Hepatocyte (in vitro differentiated cells): Measurements from ENCODE around the gene SCGB1A1. TPM values are rescaled to one million over a fixed set of nuclear protein-coding genes. Genes with fewer than 3 reads are reported as not detected.
A peak's percentile ranks its signal among the peaks of the same experiment; 100 is the strongest.

Experiments
- DNase-seq: peaks from one replicate; pipeline ENCODE4 v3.0.0-alpha.2; 2016; ENCODE audit warnings: low spot score
- H2AFZ ChIP-seq: fragments of 200-600 bp; sonication (generic); 2 replicates; pipeline ENCODE4 v1.6.0; 2016; ENCODE audit warnings: antibody characterized with exemption, mild to moderate bottlenecking
- H3K27ac ChIP-seq: fragments of 200-600 bp; sonication (generic); 2 replicates; pipeline ENCODE4 v1.5.1; 2016; ENCODE audit warnings: mild to moderate bottlenecking
- H3K27me3 ChIP-seq: fragments of 200-600 bp; sonication (generic); 2 replicates; pipeline ENCODE4 v1.6.1; 2016
- H3K36me3 ChIP-seq: fragments of 200-600 bp; sonication (generic); replicated peaks from 2 replicates; pipeline ENCODE4 v1.5.1; 2016; ENCODE audit warnings: low read depth; ENCODE audit not compliant: insufficient read depth
- H3K4me1 ChIP-seq: fragments of 200-600 bp; sonication (generic); 2 replicates; pipeline ENCODE4 v1.5.1; 2016; ENCODE audit warnings: mild to moderate bottlenecking, moderate library complexity; ENCODE audit not compliant: insufficient read depth
- H3K4me2 ChIP-seq: fragments of 200-600 bp; sonication (generic); 2 replicates; pipeline ENCODE4 v1.6.0; 2016
- H3K4me3 ChIP-seq: fragments of 200-600 bp; sonication (generic); 2 replicates; pipeline ENCODE4 v1.5.1; 2016; ENCODE audit warnings: mild to moderate bottlenecking
- H3K79me2 ChIP-seq: fragments of 200-600 bp; sonication (generic); 2 replicates; pipeline ENCODE4 v1.6.0; 2017; ENCODE audit warnings: mild to moderate bottlenecking
- H3K9me2 ChIP-seq: fragments of 200-600 bp; sonication (generic); replicated peaks from 2 replicates; pipeline ENCODE4 v1.6.0; 2017; ENCODE audit warnings: mild to moderate bottlenecking; ENCODE audit not compliant: insufficient read depth
- H3K9me3 ChIP-seq: fragments of 200-600 bp; sonication (generic); 2 replicates; pipeline ENCODE4 v1.5.1; 2016; ENCODE audit warnings: low read depth, mild to moderate bottlenecking
- H4K20me1 ChIP-seq: fragments of 200-600 bp; sonication (generic); 2 replicates; pipeline ENCODE4 v1.6.0; 2016; ENCODE audit warnings: mild to moderate bottlenecking; ENCODE audit not compliant: insufficient read depth, poor library complexity, severe bottlenecking
- EZH2 ChIP-seq: fragments of 200-600 bp; sonication (generic); IDR thresholded peaks from 2 replicates; pipeline ENCODE4 v1.6.1; 2016; ENCODE audit warnings: antibody characterized with exemption, mild to moderate bottlenecking, borderline replicate concordance
- EZH2phosphoT487 ChIP-seq: fragments of 200-600 bp; sonication (generic); IDR thresholded peaks from one replicate; pipeline ENCODE4 v1.6.1; 2018; ENCODE audit warnings: antibody characterized with exemption, mild to moderate bottlenecking, low read depth, moderate library complexity; ENCODE audit not compliant: unreplicated experiment, severe bottlenecking
- whole genome bisulfite sequencing: methylation state at CpG from one replicate; pipeline ENCODE4 v1.1.6; 2016; ENCODE audit warnings: low lambda C conversion rate; ENCODE audit errors: missing lambda C conversion rate; 5-methylcytosine and 5-hydroxymethylcytosine counted together
- polyA plus RNA-seq: library from polyadenylated mRNA; unstranded; fragments of >200 nt; fragmentation: Nextera tagmentation; extraction: Ambion mirVana; gene quantifications from 2 replicates; pipeline ENCODE4 v1.2.1, GENCODE V29; 2016
- total RNA-seq: library from RNA; depleted of rRNA; stranded (reverse); fragments of >200 nt; gene quantifications from 2 replicates; pipeline ENCODE4 v1.2.3, GENCODE V29; 2014
- TF ChIP-seq, protein P1 (sequence below): fragments of 200-600 bp; sonication (generic); IDR thresholded peaks from 2 replicates; pipeline ENCODE4 v1.5.1; 2016; ENCODE audit warnings: antibody characterized with exemption, mild to moderate bottlenecking; ENCODE audit not compliant: poor library complexity

SCGB1A1 gene
- total and polyA plus RNA-seq, 2 experiments from 2014 or later, result not detected

- Histone ChIP-seq H3K4me3 (no peak overlapping the region), H3K79me2 (no peaks in the 10 kb centered on the region), H3K9me2 (no peaks in the 10 kb centered on the region), H3K4me2 (peak overlapping the region; percentile 44), H3K4me1 (peaks cover 35% of the 10 kb centered on the region), H3K27ac (peak overlapping the region; percentile 50), H2AFZ (no peak overlapping the region), H3K27me3 (no peaks in the 10 kb centered on the region), H3K9me3 (no peaks in the 10 kb centered on the region), H3K36me3 (no peaks in the 10 kb centered on the region), H4K20me1 (no peaks in the 10 kb centered on the region)
- TF ChIP-seq EZH2 (no peak), EZH2phosphoT487 (no peak)
- TF ChIP-seq, protein P1, sequence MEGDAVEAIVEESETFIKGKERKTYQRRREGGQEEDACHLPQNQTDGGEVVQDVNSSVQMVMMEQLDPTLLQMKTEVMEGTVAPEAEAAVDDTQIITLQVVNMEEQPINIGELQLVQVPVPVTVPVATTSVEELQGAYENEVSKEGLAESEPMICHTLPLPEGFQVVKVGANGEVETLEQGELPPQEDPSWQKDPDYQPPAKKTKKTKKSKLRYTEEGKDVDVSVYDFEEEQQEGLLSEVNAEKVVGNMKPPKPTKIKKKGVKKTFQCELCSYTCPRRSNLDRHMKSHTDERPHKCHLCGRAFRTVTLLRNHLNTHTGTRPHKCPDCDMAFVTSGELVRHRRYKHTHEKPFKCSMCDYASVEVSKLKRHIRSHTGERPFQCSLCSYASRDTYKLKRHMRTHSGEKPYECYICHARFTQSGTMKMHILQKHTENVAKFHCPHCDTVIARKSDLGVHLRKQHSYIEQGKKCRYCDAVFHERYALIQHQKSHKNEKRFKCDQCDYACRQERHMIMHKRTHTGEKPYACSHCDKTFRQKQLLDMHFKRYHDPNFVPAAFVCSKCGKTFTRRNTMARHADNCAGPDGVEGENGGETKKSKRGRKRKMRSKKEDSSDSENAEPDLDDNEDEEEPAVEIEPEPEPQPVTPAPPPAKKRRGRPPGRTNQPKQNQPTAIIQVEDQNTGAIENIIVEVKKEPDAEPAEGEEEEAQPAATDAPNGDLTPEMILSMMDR, result no peak
- DNase-seq, result no peak
- WGBS, result 68% methylated on average over 11 of the region's 11 CpGs
Measured at GRCh38 chr11:62431171-62431901, 12.5 kb downstream of the SCGB1A1 start.

- Histone ChIP-seq H2AFZ (no peak overlapping the region), H3K4me1 (peaks cover 26% of the 10 kb centered on the region), H3K4me3 (no peak overlapping the region), H3K36me3 (no peaks in the 10 kb centered on the region), H3K27ac (no peak overlapping the region), H3K9me3 (no peaks in the 10 kb centered on the region), H3K4me2 (no peak overlapping the region), H3K79me2 (no peaks in the 10 kb centered on the region), H3K9me2 (no peaks in the 10 kb centered on the region), H3K27me3 (no peaks in the 10 kb centered on the region), H4K20me1 (no peaks in the 10 kb centered on the region)
- DNase-seq, result no peak
- TF ChIP-seq EZH2 (no peak), EZH2phosphoT487 (no peak)
- TF ChIP-seq, protein P1, result no peak
- WGBS, result 71% methylated on average over 9 of the region's 9 CpGs
Measured at GRCh38 chr11:62432695-62433094, 13.9 kb downstream of the SCGB1A1 start.

GRCh38 chr11:62433141-62433903 lies 14.5 kb downstream of the SCGB1A1 start:
- Histone ChIP-seq H3K79me2 (no peaks in the 10 kb centered on the region), H3K9me2 (no peaks in the 10 kb centered on the region), H3K4me2 (no peak overlapping the region), H3K4me1 (peaks cover 22% of the 10 kb centered on the region), H3K9me3 (no peaks in the 10 kb centered on the region), H3K36me3 (no peaks in the 10 kb centered on the region), H3K27me3 (no peaks in the 10 kb centered on the region), H2AFZ (no peak overlapping the region), H4K20me1 (no peaks in the 10 kb centered on the region), H3K4me3 (no peak overlapping the region), H3K27ac (no peak overlapping the region)
- TF ChIP-seq, protein P1, result no peak
- TF ChIP-seq EZH2, result no peak
- WGBS, result 65% methylated on average over 15 of the region's 16 CpGs
- DNase-seq, result no peak
